AG10803 (cell line): Measurements from ENCODE around the gene HTRA1.

ENCODE experiments used
- DNase-seq: peaks from one replicate; pipeline ENCODE4 v3.0.0; 2010; ENCODE audit warnings: low read depth
- H3K4me3 ChIP-seq: 2 replicates; pipeline ENCODE4 v1.5.1; 2011; ENCODE audit warnings: mild to moderate bottlenecking, low read length, control low read depth
- TF ChIP-seq, protein P1 (sequence below): conservative IDR thresholded peaks from 2 replicates; pipeline ENCODE4 v1.5.1; 2011; ENCODE audit warnings: mild to moderate bottlenecking, low read length, control low read depth, inconsistent platforms

HTRA1 gene

DNA sequence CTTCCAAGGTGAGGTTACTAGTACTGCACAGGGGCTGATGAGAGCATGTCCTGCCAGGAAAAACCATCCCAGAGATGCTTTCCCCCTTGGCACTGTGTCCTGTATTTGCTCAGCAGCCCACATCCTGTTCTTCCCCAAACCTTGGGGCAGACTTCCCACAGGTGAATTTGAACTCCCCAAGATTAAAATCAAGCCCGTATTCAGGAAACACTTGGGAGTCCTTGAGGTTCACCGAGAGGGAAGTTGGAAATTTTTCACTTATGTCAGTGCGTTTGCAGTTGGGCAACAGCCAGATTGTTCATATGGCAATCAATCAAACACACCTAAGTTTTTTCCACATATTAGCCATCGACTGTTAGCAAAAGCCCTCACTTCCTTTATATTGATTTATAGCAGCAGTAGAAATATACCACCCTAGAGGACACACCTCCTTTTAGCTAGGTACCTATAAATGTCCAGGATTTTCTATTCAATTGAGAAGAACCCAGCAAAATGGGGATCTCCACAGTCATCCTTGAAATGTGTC, 99.0 kb downstream of the HTRA1 start, which contains the start of gene DMBT1:
DMBT1 (plus strand) TSS at position 476 of the 526 bp plus-strand sequence; CDS start at position 493, 17 bp downstream.
- H3K4me3 ChIP-seq = no peak within 1 kb of the TSS
- no peak for DNase-seq
- TF ChIP-seq, protein P1, sequence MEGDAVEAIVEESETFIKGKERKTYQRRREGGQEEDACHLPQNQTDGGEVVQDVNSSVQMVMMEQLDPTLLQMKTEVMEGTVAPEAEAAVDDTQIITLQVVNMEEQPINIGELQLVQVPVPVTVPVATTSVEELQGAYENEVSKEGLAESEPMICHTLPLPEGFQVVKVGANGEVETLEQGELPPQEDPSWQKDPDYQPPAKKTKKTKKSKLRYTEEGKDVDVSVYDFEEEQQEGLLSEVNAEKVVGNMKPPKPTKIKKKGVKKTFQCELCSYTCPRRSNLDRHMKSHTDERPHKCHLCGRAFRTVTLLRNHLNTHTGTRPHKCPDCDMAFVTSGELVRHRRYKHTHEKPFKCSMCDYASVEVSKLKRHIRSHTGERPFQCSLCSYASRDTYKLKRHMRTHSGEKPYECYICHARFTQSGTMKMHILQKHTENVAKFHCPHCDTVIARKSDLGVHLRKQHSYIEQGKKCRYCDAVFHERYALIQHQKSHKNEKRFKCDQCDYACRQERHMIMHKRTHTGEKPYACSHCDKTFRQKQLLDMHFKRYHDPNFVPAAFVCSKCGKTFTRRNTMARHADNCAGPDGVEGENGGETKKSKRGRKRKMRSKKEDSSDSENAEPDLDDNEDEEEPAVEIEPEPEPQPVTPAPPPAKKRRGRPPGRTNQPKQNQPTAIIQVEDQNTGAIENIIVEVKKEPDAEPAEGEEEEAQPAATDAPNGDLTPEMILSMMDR = no peak

DNA sequence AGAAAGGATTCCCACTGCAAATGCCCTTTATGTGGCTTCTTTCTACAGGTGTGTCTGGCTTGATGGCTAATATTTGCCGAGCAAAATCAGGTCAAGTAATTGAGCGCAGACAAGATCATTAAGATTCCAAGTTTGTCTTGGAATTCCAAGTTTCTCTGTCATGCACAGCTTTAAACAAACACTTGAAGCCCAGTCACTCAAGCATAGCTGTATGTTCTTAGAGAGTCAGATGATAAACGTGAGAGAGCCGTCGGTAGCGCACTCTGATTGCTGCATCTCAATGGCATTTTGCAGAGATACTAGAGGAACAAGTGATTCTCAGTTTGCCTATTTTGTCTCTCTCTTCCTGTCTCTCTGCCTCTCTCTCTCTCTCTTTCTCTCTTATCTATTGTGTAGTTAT, 99.9 kb downstream of the HTRA1 start:
- no peak for DNase-seq
- TF ChIP-seq, protein P1 = no peak
- H3K4me3 ChIP-seq = no peak overlapping the region

DNA sequence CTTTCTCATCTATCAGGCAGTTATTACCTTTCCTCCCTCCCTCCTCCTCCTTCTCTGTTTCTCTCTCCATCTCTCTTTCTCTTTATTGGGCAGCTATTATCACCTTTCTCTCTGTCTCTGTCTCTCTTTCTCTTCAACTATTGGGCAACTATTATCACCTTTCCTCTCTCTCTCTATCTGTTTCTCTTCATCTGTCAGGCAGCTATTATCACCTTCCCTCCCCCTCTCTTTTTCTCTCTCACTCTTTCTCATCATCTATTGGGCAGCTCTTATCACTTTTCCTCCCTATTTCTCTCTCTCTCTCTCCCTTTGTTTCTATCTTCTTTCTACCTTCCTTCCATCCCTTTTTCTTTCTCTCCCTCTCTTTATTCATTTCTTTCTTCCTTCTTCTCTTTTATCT, 100.4 kb downstream of the HTRA1 start:
- TF ChIP-seq, protein P1 = no peak
- DNase-seq = no peak
- H3K4me3 ChIP-seq = no peak overlapping the region
